Urinary bladder (tissue), 4 donors: ENCODE results near the gene MIOX. TPM values are rescaled to one million over a fixed set of nuclear protein-coding genes. Genes with fewer than 3 reads are reported as not detected.
"Not testable (repeated sequence)": the region's sequence is repeated elsewhere in the genome, so short reads cannot be mapped to it uniquely, and the experiment has no call there.

Source experiments
- DNase-seq: peaks from one replicate; pipeline ENCODE4 v3.0.0-alpha.2; 2015; ENCODE audit errors: extremely low spot score
- H3K27ac ChIP-seq: one replicate; pipeline ENCODE4 v1.5.1; 2013; ENCODE audit warnings: low read depth, mild to moderate bottlenecking, moderate library complexity
- H3K36me3 ChIP-seq: one replicate; pipeline ENCODE4 v1.6.1; 2013; ENCODE audit warnings: mild to moderate bottlenecking, moderate library complexity; ENCODE audit not compliant: insufficient read depth
- H3K4me1 ChIP-seq: one replicate; pipeline ENCODE4 v1.6.1; 2013; ENCODE audit warnings: mild to moderate bottlenecking, moderate library complexity; ENCODE audit not compliant: insufficient read depth
- H3K4me3 ChIP-seq: one replicate; pipeline ENCODE4 v1.5.1; 2013; ENCODE audit warnings: low read depth, low read length
- WGBS: extraction: QIAGEN DNeasy Blood & Tissue Kit; methylation state at CpG from one replicate; pipeline ENCODE4 v1.1.7; 2013; 5-methylcytosine and 5-hydroxymethylcytosine counted together
- polyA plus RNA-seq: library from polyadenylated mRNA; stranded (reverse); fragments of 200-250 nt; gene quantifications from one replicate; pipeline ENCODE4 v1.2.3, GENCODE V29; 2013
- total RNA-seq: library from RNA; depleted of rRNA; stranded (reverse); fragments of >200 nt; gene quantifications from one replicate; pipeline ENCODE4 v1.2.3, GENCODE V29; 2014
- donor health status: healthy with polysubstance abuse.
- donor health status: healthy.

The MIOX gene
- total and polyA plus RNA-seq, 2 donors = not detected

DNA sequence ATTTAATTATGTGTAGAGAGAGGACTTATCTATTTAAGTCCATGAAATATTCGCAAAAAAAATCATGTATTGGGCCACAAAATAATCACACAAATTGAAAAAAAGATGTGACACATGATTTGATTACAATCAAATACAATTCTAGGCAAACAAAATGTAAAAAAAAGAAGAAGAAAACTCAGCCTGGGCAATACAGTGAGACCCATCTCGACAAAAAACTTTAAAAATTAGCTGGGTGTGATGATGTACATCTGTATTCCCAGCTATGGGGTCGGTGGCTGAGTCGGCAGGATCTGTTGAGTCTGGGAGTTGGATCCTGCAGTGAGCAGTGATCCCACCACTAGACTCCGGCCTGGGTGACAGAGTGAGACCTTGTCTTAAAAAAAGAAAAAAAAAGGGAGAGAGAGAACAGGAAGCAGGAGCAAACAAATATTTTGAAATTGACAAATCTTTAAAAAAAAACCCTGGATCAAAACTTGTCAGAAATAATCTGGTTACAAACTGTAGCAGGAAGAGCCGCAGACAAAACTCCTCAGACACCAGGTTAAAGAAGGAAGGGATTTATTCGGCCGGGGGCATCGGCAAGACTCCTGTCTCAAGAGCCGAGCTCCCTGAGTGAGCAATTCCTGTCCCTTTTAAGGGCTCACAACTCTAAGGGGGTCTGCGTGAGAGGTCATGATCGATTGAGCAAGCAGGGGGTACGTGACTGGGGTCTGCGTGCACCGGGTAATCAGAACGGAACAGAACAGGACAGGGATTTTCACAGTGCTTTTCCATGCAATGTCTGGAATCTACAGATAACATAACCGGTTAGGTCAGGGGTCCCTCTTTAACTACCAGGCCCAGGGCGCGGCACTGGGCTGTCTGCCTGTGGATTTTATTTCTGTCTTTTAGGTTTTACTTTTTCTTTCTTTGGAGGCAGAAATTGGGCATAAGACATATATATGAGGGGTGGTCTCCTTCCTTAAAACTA is 46.5 kb downstream of the MIOX start:
- Histone ChIP-seq H3K36me3 (no peaks in the 10 kb centered on the region), H3K4me1 (peaks cover 1% of the 10 kb centered on the region), H3K4me3 (no peak overlapping the region), H3K27ac (no peak overlapping the region)
- 64% methylated on average over 19 of the region's 19 CpGs for WGBS
- no peak for DNase-seq

DNA sequence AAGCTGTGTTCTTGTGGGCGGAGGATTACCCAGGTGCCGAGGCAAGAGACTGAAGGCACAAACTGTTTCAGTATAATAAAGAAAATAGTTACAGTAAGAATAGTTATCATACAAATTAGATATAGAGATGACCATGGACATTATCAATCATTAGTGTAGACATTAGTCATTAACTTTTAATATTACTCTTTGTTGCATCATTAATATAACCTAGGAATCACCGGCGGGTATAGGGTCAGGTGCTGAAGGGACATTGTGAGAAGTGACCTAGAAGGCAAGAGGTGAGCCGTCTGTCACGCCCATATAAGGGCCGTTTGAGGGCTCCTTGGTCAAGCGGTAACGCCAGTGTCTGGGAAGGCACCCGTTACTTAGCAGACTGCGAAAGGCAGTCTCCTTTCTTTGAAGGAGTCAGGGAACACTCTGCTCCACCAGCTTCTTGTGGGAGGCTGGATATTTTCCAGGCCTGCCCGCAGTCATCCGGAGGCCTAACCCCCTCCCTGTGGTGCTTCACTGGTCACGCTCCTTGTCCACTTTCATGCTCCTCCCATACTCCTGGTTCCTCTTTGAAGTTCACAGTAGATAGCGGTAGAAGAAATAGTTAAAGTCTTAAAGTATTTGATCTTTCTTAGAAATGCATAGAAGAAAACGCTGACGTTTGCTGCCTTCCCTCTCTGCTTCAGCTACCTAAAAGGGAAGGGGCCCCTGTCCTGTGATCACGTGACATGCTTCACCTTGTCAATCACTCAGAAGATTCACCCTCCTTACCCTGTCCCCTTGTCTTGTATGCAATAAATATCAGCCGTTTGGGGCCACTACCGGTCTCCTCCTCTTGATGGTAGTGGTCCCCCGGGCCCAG is 47.4 kb downstream of the MIOX start:
- not testable (repeated sequence) for H3K36me3 ChIP-seq, H3K27ac ChIP-seq, H3K4me3 ChIP-seq, DNase-seq, H3K4me1 ChIP-seq
- 44% methylated on average over 21 of the region's 21 CpGs for WGBS

DNA sequence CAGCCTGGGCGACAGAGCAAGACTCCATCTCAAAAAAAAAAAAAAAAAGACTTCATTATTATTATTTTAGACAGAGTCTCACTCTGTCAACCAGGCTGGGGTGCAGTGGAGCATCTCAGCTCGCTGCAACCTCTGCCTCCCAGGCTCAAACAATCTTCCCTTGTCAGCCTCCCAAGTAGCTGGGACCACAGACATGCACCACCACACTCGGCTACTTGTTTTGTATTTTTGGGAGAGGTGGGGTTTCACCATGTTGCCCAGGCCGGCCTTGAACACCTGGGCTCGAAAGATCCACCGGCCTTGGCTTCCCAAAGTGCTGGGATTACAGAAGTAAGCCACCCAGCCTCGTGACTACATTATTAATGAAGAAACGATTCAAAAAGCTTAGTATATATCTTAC is 48.5 kb downstream of the MIOX start:
- H3K36me3 ChIP-seq = no peaks in the 10 kb centered on the region
- DNase-seq = no peak
- peaks cover 1% of the 10 kb centered on the region for H3K4me1 ChIP-seq
- H3K27ac ChIP-seq = no peak overlapping the region
- no peak overlapping the region for H3K4me3 ChIP-seq
- WGBS = 90% methylated on average over 8 of the region's 8 CpGs

DNA sequence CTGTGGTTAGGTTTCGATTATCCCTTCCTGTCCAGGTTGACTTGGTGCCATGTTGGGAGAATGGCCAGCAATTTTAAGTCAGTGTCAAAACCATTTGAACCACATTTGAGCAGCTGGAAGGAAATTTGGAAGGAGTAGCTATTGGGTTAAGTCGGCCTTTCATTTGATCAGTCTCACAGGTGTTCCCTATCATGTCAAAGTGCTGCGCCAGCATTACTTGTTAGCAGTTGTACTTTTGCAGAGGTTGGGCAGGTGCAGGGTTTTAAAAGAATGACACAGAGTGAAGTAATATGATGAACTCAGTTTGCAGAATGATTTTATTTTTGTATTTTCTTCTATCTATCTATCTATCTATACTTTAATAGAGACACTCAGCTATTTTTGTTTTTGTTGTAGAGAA is 49.6 kb downstream of the MIOX start:
- H3K27ac ChIP-seq = no peak overlapping the region
- no peaks in the 10 kb centered on the region for H3K4me1 ChIP-seq
- no peaks in the 10 kb centered on the region for H3K36me3 ChIP-seq
- 64% methylated on average over 3 of the region's 3 CpGs for WGBS
- no peak for DNase-seq
- H3K4me3 ChIP-seq = no peak overlapping the region

DNA sequence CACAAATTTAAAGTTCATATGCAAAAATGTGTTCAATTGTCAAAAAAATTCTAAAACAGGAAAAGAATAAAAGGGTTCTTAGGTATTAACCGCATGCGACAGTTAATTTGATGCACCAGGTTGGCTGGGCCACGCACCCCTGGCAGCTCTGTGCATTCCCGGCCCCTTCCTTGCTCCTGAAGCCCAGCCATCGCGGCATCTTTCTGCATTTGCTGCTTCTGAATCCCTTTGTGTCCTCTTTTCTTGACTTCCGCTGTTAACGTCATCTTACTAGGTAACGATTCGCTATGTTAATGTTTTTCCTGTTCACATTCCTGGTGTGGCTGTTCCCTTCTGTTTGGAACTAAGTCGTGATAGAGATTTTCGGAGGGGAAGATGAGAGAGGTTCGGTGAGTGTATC is 51.1 kb downstream of the MIOX start:
- Histone ChIP-seq H3K36me3 (no peaks in the 10 kb centered on the region), H3K27ac (no peak overlapping the region), H3K4me3 (no peak overlapping the region), H3K4me1 (no peaks in the 10 kb centered on the region)
- WGBS = 81% methylated on average over 13 of the region's 13 CpGs
- no peak for DNase-seq

Other genes with a start within 250 kb of the MIOX start
- gene TUBGCP6, start 241.8 kb upstream of the MIOX start, total RNA-seq = 23.1 TPM
- gene TUBGCP6, start 241.8 kb upstream of the MIOX start, polyA plus RNA-seq = 31.5 TPM
- gene HDAC10, start 235.6 kb upstream of the MIOX start, total RNA-seq = 20.0 TPM
- gene HDAC10, start 235.6 kb upstream of the MIOX start, polyA plus RNA-seq = 32.4 TPM
- 9.3 TPM for gene MAPK12, start 225.2 kb upstream of the MIOX start, total RNA-seq
- gene MAPK12, start 225.2 kb upstream of the MIOX start, polyA plus RNA-seq = 21.3 TPM
- 4.1 TPM for gene MAPK11, start 216.5 kb upstream of the MIOX start, total RNA-seq
- gene MAPK11, start 216.5 kb upstream of the MIOX start, polyA plus RNA-seq = 13.6 TPM
- 61.7 TPM for gene PLXNB2, start 179.2 kb upstream of the MIOX start, total RNA-seq
- 106 TPM for gene PLXNB2, start 179.2 kb upstream of the MIOX start, polyA plus RNA-seq
- gene DENND6B, start 159.8 kb upstream of the MIOX start, total RNA-seq = 4.1 TPM
- gene DENND6B, start 159.8 kb upstream of the MIOX start, polyA plus RNA-seq = 4.6 TPM
- gene PPP6R2, start 143.5 kb upstream of the MIOX start, total RNA-seq = 31.1 TPM
- 46.0 TPM for gene PPP6R2, start 143.5 kb upstream of the MIOX start, polyA plus RNA-seq
- 28.3 TPM for gene SBF1, start 11.8 kb upstream of the MIOX start, total RNA-seq
- 44.8 TPM for gene SBF1, start 11.8 kb upstream of the MIOX start, polyA plus RNA-seq
- 0.37 TPM for gene ADM2, start 5.3 kb upstream of the MIOX start, total RNA-seq
- gene ADM2, start 5.3 kb upstream of the MIOX start, polyA plus RNA-seq = 0.11 TPM
- 21.4 TPM for gene LMF2, start 20.8 kb downstream of the MIOX start, total RNA-seq
- 61.3 TPM for gene LMF2, start 20.8 kb downstream of the MIOX start, polyA plus RNA-seq
- gene NCAPH2, start 21.4 kb downstream of the MIOX start, total RNA-seq = 27.5 TPM
- 38.4 TPM for gene NCAPH2, start 21.4 kb downstream of the MIOX start, polyA plus RNA-seq
- 0.79 TPM for gene SCO2, start 38.7 kb downstream of the MIOX start, total RNA-seq
- gene SCO2, start 38.7 kb downstream of the MIOX start, polyA plus RNA-seq = 3.3 TPM
- 9.5 TPM for gene TYMP, start 43.2 kb downstream of the MIOX start, total RNA-seq
- gene TYMP, start 43.2 kb downstream of the MIOX start, polyA plus RNA-seq = 84.1 TPM
- gene KLHDC7B, start 59.0 kb downstream of the MIOX start, total RNA-seq = 0.11 TPM
- gene KLHDC7B, start 59.0 kb downstream of the MIOX start, polyA plus RNA-seq = 0.33 TPM
- gene SYCE3, start 76.1 kb downstream of the MIOX start, total RNA-seq = not detected
- not detected for gene SYCE3, start 76.1 kb downstream of the MIOX start, polyA plus RNA-seq
- 6.2 TPM for gene CPT1B, start 91.6 kb downstream of the MIOX start, total RNA-seq
- gene CPT1B, start 91.6 kb downstream of the MIOX start, polyA plus RNA-seq = 5.5 TPM
- gene CHKB, start 96.0 kb downstream of the MIOX start, total RNA-seq = 28.0 TPM
- gene CHKB, start 96.0 kb downstream of the MIOX start, polyA plus RNA-seq = 45.7 TPM
- gene MAPK8IP2, start 113.9 kb downstream of the MIOX start, total RNA-seq = 1.2 TPM
- 1.6 TPM for gene MAPK8IP2, start 113.9 kb downstream of the MIOX start, polyA plus RNA-seq
- gene ARSA, start 141.3 kb downstream of the MIOX start, total RNA-seq = 8.7 TPM
- 36.3 TPM for gene ARSA, start 141.3 kb downstream of the MIOX start, polyA plus RNA-seq
- gene SHANK3, start 186.0 kb downstream of the MIOX start, total RNA-seq = 8.1 TPM
- gene SHANK3, start 186.0 kb downstream of the MIOX start, polyA plus RNA-seq = 18.5 TPM